SHP77 (cell line): Measurements from ENCODE around the gene RAX2.
"Not testable (repeated sequence)": the region's sequence is repeated elsewhere in the genome, so short reads cannot be mapped to it uniquely, and the experiment has no call there.

ENCODE experiments used
- DNase-seq, 2 experiments: peaks; one replicate each; lab custom pipeline; 2025; lab: John Stamatoyannopoulos, UW

RAX2 gene

DNA sequence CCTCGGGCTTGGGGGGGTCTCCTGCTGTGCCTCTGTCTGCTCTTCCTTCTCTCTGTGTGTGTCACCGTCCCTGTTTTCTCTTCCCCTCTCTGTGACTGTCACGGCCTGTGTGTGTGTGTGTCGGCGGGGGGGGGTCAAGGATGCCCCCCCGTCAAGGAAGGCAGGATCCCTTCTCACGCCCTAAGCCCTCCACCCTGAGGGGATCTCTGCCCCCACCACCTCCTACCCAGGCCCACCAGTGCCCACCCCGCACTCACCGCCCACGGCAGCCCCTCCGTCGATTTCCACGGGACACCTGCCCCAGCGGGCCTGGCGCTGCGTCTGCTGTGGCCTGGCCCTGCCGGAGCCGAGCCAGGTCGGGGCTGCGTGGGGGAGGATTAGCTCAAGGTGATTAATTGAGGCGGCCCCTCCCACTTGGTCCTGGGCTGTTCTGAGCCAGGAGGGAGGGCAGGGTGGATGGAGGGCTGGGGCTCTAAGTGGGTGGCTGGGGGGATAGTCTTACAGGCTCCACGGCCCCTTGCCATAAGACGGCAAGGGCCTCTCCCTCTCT lies at the start of gene RAX2:
Gene RAX2 (minus strand): TSS at position 323 of the 550 bp plus-strand sequence. CDS start 486 bp downstream, outside the sequence.
- no peak for DNase-seq

DNA sequence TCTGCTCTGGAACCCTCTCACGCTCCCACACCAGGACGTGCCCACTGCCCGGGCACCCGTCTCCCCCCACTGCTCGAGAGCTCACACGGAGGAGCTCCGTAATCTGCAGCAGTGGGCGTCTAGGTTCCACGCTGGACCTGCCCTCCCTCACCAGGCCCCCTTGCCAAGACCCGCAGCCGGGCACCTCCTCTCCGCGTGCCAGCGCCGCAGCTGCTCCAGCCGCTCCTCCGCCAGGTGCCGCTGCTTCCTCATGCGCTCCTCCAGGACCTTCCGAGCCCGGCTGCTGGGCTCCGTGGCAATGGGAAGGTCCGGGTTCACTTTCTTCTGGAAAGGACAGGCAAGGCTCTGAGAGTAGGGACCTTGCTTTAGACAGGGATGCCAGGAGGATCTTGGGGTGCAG lies 49.1 kb upstream of the RAX2 start:
- peak; percentile 30 to 42 for DNase-seq

DNA sequence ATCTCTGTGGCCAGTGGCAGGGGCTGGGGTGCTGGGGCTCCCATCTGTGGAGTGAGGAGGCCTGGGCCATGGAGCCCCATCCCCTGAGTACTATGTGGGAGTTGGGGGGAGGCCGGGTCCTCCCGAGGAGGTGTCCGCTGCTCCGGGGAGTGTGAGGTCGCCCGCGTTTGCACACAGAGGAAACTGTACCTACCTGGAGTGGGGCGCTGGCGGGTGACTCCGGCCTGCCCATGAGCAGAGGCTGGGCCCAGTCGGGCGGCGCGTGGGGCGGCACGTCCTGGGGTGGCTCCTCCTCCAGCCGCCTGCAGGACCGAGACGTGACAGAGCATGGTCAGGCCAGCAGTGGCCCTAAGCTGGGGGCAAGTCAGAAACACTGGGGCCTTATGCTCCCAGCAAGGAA lies 48.0 kb upstream of the RAX2 start:
- DNase-seq: no peak

DNA sequence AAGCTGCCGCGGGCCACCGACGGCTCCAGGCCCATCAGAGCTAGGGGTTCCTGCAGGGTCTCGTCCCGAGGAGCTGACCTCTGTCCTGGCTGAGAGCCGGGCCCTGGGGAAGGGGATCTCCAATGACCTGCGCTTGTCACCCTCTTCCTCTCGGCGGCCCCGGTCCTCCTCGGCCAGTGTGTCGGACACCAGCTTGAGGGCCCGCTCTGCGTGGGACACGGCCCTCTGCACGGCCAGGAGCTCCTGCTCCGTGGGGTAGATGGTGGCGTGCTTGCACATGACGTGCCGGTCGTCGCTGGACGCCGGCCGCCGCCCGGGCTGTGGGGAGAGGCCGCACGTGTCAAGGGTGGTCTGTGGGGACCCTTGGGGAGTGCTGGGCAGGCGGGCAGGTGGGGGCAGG lies 46.9 kb upstream of the RAX2 start:
- no peak for DNase-seq

DNA sequence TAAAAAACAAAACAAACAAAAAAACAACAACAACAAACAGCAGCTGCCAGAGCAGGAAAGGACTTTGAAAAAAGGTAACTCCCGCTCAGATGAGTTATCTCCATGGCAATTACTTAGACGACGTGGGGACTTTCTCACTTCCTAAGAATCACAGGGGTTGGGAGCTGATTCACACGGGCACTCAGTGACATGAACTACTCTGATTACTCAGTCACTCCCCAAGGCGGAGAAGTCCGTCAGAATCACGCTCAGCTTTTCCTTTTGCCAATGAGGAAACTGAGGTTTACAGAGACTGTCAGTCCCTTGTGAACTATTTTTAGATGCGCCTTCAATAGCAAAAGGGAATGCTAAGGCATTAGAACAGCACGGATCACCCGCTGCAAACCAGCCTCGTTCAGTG lies 46.4 kb upstream of the RAX2 start:
- DNase-seq: no peak

DNA sequence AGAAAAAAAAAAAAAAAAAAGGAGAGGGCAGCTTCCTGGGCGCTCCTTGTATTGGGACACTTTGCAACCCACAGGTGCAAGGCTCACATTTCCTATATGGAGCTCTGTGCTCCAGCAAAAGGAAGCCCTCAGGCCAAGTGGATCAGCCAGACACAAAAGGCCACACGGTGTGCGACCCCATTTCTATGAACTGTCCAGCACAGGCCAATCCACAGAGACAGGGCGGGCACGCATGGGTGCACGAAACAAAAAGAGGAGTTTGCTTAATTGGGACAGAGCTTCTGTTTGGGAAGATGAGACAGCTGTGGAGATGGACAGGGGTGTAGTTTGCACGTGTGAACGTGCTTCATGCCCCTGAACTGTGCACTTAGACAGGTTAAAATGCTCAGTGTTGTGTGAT lies 45.7 kb upstream of the RAX2 start:
- no peak for DNase-seq

DNA sequence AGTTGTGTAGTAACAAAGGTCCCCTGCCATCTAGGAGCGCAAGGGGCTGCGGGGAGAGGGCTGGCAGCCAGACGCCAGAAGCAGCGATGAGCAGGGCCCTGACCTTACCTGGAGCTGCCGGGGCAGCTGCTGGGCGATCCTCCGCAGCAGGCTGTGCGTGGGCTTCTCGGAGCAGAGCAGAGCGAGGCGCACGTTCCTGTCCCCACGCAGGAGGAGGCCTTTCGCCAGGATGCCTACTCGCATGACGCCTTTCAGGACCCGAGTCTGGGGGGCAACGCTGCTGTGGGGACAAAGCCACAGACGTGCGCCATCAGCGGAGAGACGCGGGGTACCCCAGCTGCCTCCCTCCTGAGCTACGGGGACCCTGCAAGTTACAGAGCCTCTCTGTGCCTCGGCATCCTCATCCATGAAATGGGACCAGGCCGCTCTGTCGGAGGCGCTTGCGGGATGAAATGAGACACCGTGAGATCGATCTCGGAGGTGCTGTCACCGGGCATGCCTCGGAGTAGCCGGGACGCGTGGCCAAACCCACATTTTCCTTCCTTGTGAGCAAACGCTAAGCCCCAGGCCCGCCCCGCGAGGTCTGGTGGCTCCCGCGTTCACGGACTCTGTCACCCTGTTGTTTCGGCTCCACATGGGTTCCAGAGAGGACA lies 44.7 kb upstream of the RAX2 start:
- DNase-seq: no peak

DNA sequence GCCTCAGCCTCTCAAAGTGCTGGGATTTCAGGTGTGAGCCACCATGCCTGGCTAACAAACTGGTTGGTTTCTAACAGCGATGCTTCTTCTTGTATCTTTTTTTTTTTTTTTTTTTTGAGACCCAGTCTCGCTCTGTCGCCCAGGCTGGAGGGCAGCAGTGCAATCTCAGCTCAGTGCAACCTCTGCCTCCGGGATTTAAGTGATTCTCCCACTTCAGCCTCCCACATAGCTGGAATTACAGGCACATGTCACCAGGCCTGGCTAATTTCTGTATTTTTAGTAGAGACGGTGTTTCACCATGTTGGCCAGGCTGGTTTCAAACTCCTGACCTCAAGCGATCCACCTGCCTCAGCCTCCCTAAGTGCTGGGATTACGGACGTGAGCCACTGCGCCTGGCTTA lies 44.1 kb upstream of the RAX2 start:
- not testable (repeated sequence) for DNase-seq

DNA sequence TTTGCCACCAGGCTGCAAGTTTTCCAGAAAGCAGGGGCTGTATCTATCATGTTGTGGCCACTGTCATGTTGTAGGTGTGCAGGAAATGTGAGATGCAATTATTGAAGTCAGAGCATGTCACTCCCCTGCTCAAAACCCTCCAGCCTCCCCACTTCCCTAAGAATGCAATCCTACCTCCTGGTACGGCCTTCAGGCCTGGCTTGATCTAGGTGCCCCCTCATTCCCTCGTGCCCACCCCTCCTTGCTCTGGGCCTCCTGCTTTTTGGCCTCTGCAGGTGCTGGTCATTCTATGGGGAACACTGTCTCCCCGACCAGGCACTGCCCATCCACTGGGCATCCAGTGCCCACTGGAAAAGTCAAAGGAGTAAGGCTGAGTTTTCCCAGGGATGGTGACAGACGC lies 42.6 kb upstream of the RAX2 start:
- DNase-seq: no peak

DNA sequence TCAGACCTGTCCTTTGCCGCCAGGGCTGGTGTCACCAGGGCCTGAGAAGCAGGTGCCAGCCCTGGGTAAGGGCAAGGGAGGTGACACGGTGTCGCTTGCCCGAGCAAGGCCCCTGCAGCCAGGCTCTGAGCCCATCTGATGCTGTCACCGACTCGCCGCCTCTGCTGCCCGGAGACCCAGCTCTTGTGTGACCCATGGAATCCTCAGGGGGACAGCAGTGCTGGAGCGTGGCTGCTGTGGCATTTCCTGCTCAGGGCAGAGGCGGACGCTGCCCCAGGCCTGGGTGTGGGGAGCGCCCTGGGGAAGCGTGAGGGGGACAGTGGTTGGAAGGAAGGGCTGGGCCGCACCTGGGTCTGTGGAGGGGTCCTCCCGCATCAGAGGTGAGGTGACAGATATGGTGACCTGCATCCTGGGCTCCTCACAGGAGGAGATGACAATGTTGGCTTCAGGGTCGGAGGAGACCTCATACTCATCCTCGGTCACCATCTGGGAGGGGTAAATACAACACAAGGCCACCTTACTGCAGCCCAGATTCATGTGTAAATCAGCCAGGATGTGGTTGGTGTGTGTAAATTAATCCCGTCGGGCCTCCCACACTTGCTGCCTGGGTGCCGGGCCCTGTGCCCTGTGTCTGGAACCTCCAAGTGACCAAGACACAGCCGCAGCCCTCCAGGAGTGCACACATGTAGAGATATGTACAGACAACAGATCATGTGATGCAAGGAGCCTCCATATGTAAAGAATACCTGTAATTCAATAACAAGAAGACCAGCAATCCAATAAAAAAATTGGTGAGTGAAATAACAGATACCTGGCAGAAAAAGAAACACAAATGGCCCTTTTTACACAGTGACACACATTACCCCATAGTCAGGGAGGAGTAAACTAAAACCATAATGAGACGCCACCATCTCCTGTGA lies 41.7 kb upstream of the RAX2 start:
- no peak for DNase-seq

DNA sequence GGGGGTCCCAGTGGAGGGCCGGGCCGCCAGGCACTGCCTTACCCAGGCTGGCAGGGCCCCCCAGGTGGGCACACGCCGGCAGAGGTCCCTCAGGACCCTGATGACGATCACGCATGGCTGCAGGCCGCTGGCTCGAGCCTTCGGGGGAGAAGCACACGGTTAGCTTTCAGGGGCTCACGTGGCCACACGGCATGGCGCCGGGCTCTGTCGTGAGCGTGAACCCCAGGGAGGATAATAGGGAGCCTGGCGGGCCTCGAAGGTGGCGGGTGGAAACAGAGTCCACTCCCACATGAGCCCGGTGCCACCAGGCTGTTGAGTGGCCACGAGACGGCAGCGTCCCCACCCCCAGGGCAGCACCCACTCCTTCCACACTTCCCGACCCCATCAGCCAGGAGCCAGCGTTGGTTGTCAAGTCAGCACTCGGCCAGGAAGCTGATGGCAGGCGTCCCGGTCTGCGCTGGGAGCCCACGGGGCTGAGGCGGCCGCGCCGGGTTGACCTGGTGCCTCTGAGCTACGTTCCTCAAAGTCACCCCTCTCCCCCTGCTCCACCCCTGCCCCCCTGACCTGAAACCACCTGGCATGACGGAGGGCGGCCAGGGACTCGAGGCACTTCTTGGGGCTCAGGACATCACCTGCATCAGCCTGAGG lies 38.8 kb upstream of the RAX2 start:
- no peak for DNase-seq

DNA sequence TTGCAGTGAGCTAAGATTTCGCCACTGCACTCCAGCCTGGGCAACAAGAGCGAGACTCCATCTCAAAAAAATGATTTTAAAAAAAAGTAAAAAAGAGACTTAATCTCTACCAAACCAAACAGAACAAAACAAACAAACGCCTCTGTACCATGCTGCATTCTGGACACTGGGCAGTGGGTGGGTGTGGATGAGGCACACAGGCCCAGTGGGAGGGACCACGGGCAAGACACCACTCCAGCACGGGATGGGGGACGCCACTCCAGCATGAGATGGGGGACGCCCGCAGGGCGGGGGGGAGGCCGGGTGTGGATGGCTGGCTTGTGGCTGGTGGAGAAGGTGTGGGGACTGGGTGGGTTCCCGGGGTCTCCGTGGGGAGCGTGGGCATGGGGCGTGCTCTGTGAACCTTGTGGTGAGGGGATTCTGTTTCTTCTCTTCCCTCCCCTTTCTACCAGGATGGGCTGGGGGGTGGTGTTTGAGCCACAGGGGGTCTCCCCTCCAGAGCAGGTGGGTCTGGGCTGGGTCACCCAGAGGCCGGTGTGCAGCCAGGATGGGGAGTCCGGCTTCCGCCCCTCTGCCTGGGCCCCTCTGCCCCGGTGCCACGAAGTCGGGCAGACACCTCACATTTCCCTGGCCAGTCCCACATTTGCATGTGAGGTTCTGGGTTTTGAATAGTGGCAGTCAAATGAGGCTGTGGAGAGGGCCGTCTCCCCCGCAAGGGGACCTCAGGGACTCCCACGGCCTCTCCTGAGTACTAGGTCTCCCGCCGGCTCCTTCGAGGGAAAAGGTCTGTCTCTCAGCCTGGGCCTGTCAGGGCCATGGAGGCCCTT lies 38.1 kb upstream of the RAX2 start:
- DNase-seq: no peak

DNA sequence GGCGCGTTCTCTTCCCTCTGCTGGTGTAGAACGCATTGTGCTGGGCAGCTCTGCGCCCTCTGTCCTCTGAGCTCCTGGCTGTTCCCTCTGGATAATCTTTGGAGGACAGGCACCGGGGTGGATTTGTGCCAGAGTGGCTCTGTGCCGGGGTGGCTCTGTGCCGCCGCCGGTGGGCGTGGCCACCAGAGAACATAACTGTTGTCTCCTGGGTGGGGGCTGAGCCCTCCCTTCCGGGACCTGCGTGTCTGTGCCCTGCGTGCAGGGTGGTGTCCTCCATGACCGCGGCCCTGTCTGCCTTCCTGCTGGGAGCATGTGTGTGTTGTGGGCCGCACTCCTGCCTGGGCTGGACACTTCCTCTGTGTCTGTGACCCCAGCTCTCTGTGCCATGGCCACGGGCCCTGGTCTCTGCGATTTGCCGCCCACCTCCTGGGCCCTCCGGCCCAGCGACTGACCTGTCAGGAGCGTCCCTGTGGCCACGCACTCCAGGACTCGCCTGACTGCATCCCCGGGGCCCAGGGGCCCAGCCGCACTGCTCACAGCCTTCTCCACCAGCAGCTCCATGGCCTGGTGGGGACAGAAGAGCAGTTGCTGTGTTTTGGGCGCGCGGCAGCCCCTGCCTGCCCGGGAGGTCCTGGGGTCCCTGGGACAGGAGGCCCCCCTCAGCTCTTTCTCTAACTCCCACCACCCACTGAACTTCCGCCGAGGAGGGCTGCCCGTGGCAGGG lies 36.6 kb upstream of the RAX2 start:
- no peak for DNase-seq

DNA sequence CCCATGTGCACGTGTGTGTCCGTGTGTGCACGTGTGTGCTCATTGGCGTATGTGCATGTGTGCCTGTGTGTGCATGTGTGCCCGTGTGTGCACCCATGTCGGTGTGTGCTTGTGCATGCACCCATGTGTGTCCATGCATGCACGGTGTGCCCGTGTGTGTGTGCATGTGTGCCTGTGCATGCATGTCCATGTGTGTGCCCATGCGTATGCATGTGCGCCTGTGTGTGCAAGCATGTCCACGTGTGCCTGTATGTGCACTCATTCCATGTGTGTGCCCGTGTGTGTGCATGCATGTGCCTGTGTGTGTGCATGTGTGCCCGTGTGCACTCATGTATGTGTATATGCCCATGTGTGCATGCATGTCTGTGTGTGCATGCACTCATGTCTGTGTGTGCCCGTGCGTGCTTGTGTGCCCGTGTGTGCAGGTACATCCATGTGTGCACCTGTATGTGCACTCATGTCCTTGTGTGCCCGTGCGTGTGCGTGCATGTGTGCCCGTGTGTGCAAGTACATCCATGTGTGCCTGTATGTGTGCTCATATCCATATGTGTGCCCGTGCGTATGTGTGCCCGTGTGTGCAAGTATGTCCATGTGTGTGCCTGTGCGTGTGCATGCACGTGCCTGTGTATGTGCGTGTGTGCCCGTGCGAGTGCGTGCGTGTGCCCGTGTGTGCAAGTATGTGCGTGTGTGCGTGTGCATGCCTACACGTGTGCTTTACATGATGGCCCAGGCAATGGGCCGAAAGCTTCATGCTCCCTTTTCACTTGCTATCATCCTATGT lies 35.7 kb upstream of the RAX2 start:
- no peak for DNase-seq

DNA sequence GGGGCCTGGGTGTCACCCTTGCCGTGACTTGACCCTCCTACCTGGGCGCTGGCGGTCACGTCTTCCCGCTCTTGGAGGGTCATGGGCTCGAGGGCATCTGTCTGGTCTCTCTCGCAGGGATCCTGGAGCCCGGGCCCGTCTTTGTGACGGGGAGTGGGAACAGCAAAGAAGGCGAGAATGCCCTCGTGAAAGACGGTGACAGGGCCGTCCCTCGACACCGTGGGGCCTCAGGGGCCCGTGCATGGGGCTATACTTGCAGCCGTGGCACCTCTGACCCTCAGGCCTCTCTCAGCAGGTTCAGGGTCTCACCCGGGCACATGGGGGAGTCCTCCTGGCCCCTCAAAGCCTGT lies 35.1 kb upstream of the RAX2 start:
- DNase-seq: no peak

DNA sequence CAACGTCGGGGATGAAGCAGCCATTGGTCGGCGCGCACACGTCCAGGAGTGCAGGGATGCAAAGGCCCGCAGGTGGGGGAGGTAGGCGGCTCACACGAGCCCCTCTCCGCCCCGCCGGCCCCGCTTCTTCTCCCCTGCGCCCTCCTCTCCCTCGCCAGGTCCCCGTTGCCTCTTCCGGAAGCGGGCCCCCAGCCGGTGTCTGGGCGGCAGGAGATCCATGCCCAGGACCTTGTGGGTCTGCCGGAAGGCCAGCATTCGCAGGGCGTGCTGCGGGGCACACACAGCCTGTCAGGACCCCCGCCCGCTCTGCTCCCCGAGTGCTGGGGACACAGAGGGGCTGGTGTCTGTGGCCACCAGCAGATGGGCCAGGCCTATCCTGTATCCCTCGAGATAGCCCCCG lies 33.8 kb upstream of the RAX2 start:
- no peak for DNase-seq

DNA sequence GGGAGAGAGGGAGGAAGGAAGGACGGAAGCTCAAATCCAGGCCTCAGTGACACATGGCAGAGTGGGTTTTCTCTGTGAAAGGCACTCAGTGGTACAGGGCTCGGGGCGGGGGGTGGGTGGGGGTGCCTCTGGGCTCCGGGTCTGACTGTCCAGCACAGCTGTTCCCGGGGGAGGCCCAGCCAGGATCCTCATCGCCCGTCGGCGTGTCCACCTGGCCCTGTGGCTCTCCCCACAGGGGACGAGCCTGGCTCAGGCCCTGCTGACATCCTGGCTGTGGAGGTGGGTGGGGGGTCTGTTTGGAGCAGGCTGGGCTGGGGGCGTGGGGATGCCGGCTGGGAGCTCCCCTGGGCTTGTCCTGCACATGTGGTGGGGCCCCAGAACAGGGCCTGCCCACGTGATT lies 32.4 kb upstream of the RAX2 start:
- no peak for DNase-seq

DNA sequence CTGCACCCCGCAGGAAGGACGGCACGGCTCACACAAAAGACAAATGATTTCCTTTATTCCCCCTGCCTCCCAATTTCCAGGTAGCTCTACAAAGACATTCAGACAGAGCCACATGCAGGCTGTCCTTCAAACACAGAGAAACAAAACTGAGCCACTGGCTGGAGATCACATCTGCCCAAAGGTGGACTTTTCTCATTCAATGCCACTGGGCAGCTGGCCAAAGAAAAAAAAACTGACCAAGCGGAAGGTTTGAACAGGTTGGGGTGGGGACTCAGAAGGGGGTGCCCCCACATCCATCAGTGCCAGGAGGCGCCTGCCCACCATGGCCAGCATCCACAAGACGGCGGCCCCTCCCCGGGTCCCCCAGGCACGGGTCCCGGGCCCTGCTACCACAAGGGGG lies 32.0 kb upstream of the RAX2 start:
- no peak for DNase-seq

DNA sequence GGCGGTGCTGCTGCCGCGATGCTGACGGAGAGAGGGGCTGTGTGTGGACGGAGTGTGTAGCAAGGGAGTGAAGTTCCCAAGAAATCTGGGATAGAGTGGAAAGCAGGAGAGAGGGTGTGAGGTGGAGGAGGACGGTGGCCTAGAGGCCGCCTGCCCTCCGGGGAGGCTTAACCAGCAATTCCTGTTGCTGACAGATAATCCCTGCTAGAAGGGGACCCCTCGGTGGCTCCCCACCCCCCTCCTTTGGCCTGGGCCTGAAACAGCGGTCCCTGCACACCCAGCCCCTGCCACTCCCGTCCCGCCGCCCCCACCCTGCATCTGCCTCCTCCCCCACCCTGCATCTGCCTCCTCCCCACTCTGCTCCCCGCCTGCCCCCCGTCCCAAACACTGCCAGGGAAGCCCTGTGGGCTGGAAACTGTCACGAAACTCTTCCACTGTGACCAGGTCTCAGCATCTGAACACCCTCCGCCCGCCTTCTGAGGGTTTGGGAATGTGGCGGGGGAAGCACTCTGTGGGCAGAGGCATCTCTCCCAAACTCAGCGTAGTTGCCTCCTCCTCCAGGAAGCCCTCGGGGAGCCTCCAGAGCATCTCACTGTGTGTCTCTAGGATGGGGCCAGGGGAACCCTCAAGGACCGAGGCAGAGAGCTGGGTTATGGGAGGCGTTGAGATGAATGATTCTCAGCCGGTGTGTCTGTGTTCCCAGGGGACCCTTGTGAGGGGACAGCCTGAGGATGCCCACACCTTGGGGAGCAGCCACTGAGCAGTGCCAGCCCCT lies 31.3 kb upstream of the RAX2 start:
- no peak for DNase-seq
